ENCODE data around the gene IGFBP5. TPM values are rescaled to one million over a fixed set of nuclear protein-coding genes. Genes with fewer than 3 reads are reported as not detected.

IGFBP5 gene
- total RNA-seq, 1 experiment from 2014 or later, result 3.9 TPM

- intact Hi-C loops (cut with micrococcal nuclease), result loop anchor here (10.0 kb wide), 1 partner anchor 629 kb away; no protein-coding TSS in a partner anchor
- POLR2A ChIA-PET, result no interaction called here
- H3K4me2 ChIP-seq (ENCODE audit: low read length), result no peak overlapping the region
- H3K27me3 ChIP-seq (ENCODE audit: insufficient read depth, low read length), result no peaks in the 10 kb centered on the region
- no peak overlapping the region for H3K9ac ChIP-seq (ENCODE audit: low read length)
- no peaks in the 10 kb centered on the region for H3K79me2 ChIP-seq (ENCODE audit: insufficient read depth, low read length)
- no peaks in the 10 kb centered on the region for H3K4me1 ChIP-seq (ENCODE audit: control insufficient read depth in 1 of 2, insufficient read depth in 2 of 2, low read length in 2 of 2)
- no peak overlapping the region for H3K27ac ChIP-seq (ENCODE audit: low read depth, low read length)
- H3K9me3 ChIP-seq (ENCODE audit: control insufficient read depth in 1 of 2, insufficient read depth in 1 of 2, low read depth in 1 of 2, low read length in 2 of 2), result no peaks in the 10 kb centered on the region
- no peaks in the 10 kb centered on the region for H3K9me2 ChIP-seq (ENCODE audit: insufficient read depth)
- H4K20me1 ChIP-seq (ENCODE audit: insufficient read depth), result no peaks in the 10 kb centered on the region
- H3K4me3 ChIP-seq (replicated peaks in 1 of 2; ENCODE audit: low read depth in 1 of 2, low read length in 2 of 2), result no peak overlapping the region
- CTCF ChIA-PET, result interaction anchor here (1.0 to 10.4 kb wide), 2 partner anchors 17 to 146 kb away, joined by 3 to 142 read pairs; no protein-coding TSS in a partner anchor
- peaks cover 0 to 6% of the 10 kb centered on the region in 2 experiments; a peak in 1 of 4 replicates for H3K36me3 ChIP-seq (ENCODE audit: control insufficient read depth in 1 of 2, insufficient read depth in 2 of 2, low read length in 2 of 2)
- TF ChIP-seq CBX3 (IDR thresholded peaks at IDR 0.05; ENCODE audit: low read depth) (no peak), CEBPB (IDR thresholded peaks at IDR 0.05; ENCODE audit: low read depth) (no peak), ZFX (IDR thresholded peaks at IDR 0.05) (no peak), RAD21 (IDR thresholded peaks at IDR 0.05; ENCODE audit: low read depth) (no peak), JUND (IDR thresholded peaks at IDR 0.05) (no peak), ZBTB33 (IDR thresholded peaks at IDR 0.05; ENCODE audit: extremely low read depth, insufficient replicate concordance, low read length) (no peak), SRF (IDR thresholded peaks at IDR 0.05; ENCODE audit: low read depth) (no peak), ATF3 (IDR thresholded peaks at IDR 0.05) (no peak), YY1 (IDR thresholded peaks at IDR 0.05; ENCODE audit: extremely low read depth, insufficient replicate concordance, low read depth, low read length) (no peak), POLR2AphosphoS5 (IDR thresholded peaks at IDR 0.05; ENCODE audit: low read depth, low read length) (no peak), EZH2 (IDR thresholded peaks at IDR 0.05) (no peak), POLR2A (IDR thresholded peaks at IDR 0.05; ENCODE audit: borderline replicate concordance, extremely low read depth, insufficient read depth, insufficient read length) (no peak), SIN3A (IDR thresholded peaks at IDR 0.05; ENCODE audit: low read depth) (no peak), EZH2phosphoT487 (IDR thresholded peaks at IDR 0.05; ENCODE audit: borderline replicate concordance) (no peak), SP1 (IDR thresholded peaks at IDR 0.05; ENCODE audit: low read depth) (no peak), EGR1 (IDR thresholded peaks at IDR 0.05; ENCODE audit: low read depth) (no peak), MAX (IDR thresholded peaks at IDR 0.05) (no peak), TCF7L2 (IDR thresholded peaks at IDR 0.05; ENCODE audit: borderline replicate concordance, extremely low read depth, insufficient read depth, insufficient read length) (no peak)
- TSS peak; percentile 71 for BruUV-seq (replicated peaks)
- DNase-seq (ENCODE audit: low read depth, low spot score) (no peak), ATAC-seq (no peak)
- H2AFZ ChIP-seq (ENCODE audit: low read depth, low read length, poor library complexity, severe bottlenecking), result no peak overlapping the region
- RAD21 ChIA-PET (ENCODE audit: low non-redundant PET in 1 of 2, low total read pairs in 2 of 2, uncharacterized antibody in 2 of 2, unreplicated experiment in 2 of 2), result no interaction called here
These were observed 31.5 kb downstream of the IGFBP5 start for GRCh38 chr2:216663846-216664245.
